Neural progenitor cell (in vitro differentiated cells): ENCODE results near the gene PPA2. TPM values are rescaled to one million over a fixed set of nuclear protein-coding genes. Genes with fewer than 3 reads are reported as not detected.

Experiments used
- DNase-seq: peaks from one replicate; pipeline ENCODE4 v3.0.0-alpha.2; 2016; ENCODE audit warnings: low spot score
- H2AFZ ChIP-seq: fragments of 200-600 bp; sonication (generic); replicated peaks from 2 replicates; pipeline ENCODE4 v1.6.1; 2016; ENCODE audit warnings: antibody characterized with exemption
- H3F3A ChIP-seq: fragments of 200-600 bp; sonication (generic); 2 replicates; pipeline ENCODE4 v1.6.1; 2016; ENCODE audit warnings: antibody characterized with exemption, low read depth
- H3K27ac ChIP-seq: fragments of 200-600 bp; sonication (generic); 2 replicates; pipeline ENCODE4 v1.5.1; 2016; ENCODE audit warnings: mild to moderate bottlenecking
- H3K27me3 ChIP-seq: fragments of 200-600 bp; sonication (generic); 2 replicates; pipeline ENCODE4 v1.6.1; 2016; ENCODE audit warnings: mild to moderate bottlenecking, moderate library complexity
- H3K36me3 ChIP-seq: fragments of 200-600 bp; sonication (generic); 2 replicates; pipeline ENCODE4 v1.5.1; 2016
- H3K4me1 ChIP-seq: fragments of 200-600 bp; sonication (generic); 2 replicates; pipeline ENCODE4 v1.6.1; 2016; ENCODE audit warnings: mixed run types
- H3K4me2 ChIP-seq: fragments of 200-600 bp; sonication (generic); 2 replicates; pipeline ENCODE4 v1.6.1; 2016
- H3K4me3 ChIP-seq: fragments of 200-600 bp; sonication (generic); 2 replicates; pipeline ENCODE4 v1.5.1; 2016
- H3K79me2 ChIP-seq: fragments of 200-600 bp; sonication (generic); 2 replicates; pipeline ENCODE4 v1.6.1; 2016; ENCODE audit warnings: low read depth
- H3K9ac ChIP-seq: fragments of 200-600 bp; sonication (generic); 2 replicates; pipeline ENCODE4 v1.6.1; 2016
- H3K9me3 ChIP-seq: fragments of 200-600 bp; sonication (generic); 2 replicates; pipeline ENCODE4 v1.5.1; 2016; ENCODE audit warnings: low read depth
- H4K20me1 ChIP-seq: fragments of 200-600 bp; sonication (generic); 2 replicates; pipeline ENCODE4 v1.6.1; 2016; ENCODE audit warnings: low read depth
- H3K27ac Mint-ChIP-seq: 3 replicates; pipeline ENCODE4 v1.8.0; 2021; ENCODE audit warnings: mixed read lengths
- H3K27me3 Mint-ChIP-seq: 2 replicates; pipeline ENCODE4 v1.8.0; 2022; ENCODE audit warnings: low read depth, mild to moderate bottlenecking, inconsistent platforms, moderate library complexity, mixed read lengths; ENCODE audit not compliant: insufficient read depth
- H3K36me3 Mint-ChIP-seq: 3 replicates; pipeline ENCODE4 v1.8.0; 2021; ENCODE audit warnings: mixed read lengths
- H3K4me1 Mint-ChIP-seq: 3 replicates; pipeline ENCODE4 v1.8.0; 2021; ENCODE audit warnings: mixed read lengths
- H3K4me3 Mint-ChIP-seq: 3 replicates; pipeline ENCODE4 v1.8.0; 2021; ENCODE audit warnings: mild to moderate bottlenecking, moderate library complexity, mixed read lengths
- H3K9me3 Mint-ChIP-seq: 3 replicates; pipeline ENCODE4 v1.8.0; 2020; ENCODE audit warnings: mixed read lengths
- EZH2 ChIP-seq: fragments of 200-600 bp; sonication (generic); IDR thresholded peaks from 2 replicates; pipeline ENCODE4 v1.6.1; 2017; ENCODE audit warnings: antibody characterized with exemption, mild to moderate bottlenecking, moderate library complexity
- EZH2phosphoT487 ChIP-seq: fragments of 200-600 bp; sonication (generic); IDR thresholded peaks from 2 replicates; pipeline ENCODE4 v1.6.1; 2017; ENCODE audit warnings: antibody characterized with exemption
- total RNA-seq: library from RNA; depleted of rRNA; stranded (reverse); fragments of >200 nt; gene quantifications from 2 replicates; pipeline ENCODE4 v1.2.3, GENCODE V29; 2015; ENCODE audit warnings: low replicate concordance
- TF ChIP-seq, protein P1 (sequence below): fragments of 200-600 bp; sonication (generic); IDR thresholded peaks from 2 replicates; pipeline ENCODE4 v1.5.1; 2017; ENCODE audit warnings: antibody characterized with exemption, mild to moderate bottlenecking

PPA2 gene
- total RNA-seq, 1 donor from 2014 or later: 237 TPM

DNA sequence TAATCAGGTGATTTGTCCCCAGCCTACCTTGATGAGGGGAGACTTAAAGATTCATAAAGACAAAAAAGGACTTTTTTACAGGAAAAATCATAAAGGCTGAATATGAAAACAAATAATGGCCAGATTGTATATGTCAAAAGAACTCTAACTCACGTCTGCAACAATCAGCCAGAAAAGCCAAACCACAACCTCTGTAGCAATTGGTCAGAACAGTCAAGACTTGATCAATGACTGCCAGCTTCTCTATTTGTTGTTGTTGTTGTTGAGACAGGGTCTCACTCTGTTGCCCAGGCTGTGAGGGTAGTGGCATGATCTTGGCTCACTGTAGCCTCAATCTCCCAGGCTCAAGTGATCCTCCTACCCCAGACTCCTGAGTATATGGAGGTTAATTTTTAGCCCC lies 35.9 kb upstream of the PPA2 start:
- no peak overlapping the region for H3K27ac Mint-ChIP-seq

DNA sequence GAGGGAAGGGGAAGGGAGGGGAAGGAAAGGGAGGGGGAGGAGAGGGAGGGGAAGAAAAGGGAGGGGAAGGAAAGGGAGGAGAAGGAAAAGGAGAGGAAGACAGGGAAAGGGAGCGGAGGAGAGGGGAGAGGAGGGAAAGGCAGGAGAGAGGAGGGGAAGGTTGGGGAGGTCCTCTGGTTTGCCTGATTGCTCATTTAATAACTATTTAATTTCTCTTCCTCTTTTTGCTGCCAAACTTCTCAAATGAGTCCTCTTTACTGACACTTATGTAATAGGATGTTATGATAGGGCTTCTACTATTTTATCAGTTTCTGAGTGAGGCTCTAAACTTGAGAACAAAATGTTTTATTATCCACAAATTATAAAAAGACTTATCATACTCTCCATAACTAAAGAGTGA lies 35.4 kb upstream of the PPA2 start:
- Histone ChIP-seq H2AFZ (no peak overlapping the region), H3K9me3 (no peaks in the 10 kb centered on the region), H3K9ac (no peak overlapping the region), H4K20me1 (no peaks in the 10 kb centered on the region), H3K27me3 (peaks cover 4% of the 10 kb centered on the region), H3K4me2 (no peak overlapping the region), H3K27ac (no peak overlapping the region), H3K4me3 (no peak overlapping the region), H3F3A (no peaks in the 10 kb centered on the region), H3K36me3 (no peaks in the 10 kb centered on the region), H3K4me1 (no peaks in the 10 kb centered on the region), H3K79me2 (no peaks in the 10 kb centered on the region)
- Mint-ChIP-seq H3K27ac (no peak overlapping the region), H3K4me3 (no peak overlapping the region), H3K27me3 (no peaks in the 10 kb centered on the region), H3K9me3 (peaks cover 11% of the 10 kb centered on the region), H3K4me1 (no peaks in the 10 kb centered on the region), H3K36me3 (no peaks in the 10 kb centered on the region)
- TF ChIP-seq EZH2phosphoT487 (no peak), EZH2 (no peak)
- TF ChIP-seq, protein P1, sequence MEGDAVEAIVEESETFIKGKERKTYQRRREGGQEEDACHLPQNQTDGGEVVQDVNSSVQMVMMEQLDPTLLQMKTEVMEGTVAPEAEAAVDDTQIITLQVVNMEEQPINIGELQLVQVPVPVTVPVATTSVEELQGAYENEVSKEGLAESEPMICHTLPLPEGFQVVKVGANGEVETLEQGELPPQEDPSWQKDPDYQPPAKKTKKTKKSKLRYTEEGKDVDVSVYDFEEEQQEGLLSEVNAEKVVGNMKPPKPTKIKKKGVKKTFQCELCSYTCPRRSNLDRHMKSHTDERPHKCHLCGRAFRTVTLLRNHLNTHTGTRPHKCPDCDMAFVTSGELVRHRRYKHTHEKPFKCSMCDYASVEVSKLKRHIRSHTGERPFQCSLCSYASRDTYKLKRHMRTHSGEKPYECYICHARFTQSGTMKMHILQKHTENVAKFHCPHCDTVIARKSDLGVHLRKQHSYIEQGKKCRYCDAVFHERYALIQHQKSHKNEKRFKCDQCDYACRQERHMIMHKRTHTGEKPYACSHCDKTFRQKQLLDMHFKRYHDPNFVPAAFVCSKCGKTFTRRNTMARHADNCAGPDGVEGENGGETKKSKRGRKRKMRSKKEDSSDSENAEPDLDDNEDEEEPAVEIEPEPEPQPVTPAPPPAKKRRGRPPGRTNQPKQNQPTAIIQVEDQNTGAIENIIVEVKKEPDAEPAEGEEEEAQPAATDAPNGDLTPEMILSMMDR: no peak
- no peak for DNase-seq

More for the DNA sequence above, 35.9 kb upstream of the PPA2 start:
- no peak overlapping the region for H3K4me3 ChIP-seq
- no peak overlapping the region for H3K4me2 ChIP-seq
- no peak overlapping the region for H3K4me3 Mint-ChIP-seq
- no peaks in the 10 kb centered on the region for H3K36me3 Mint-ChIP-seq
- no peaks in the 10 kb centered on the region for H3K36me3 ChIP-seq
- H3K27ac ChIP-seq: no peak overlapping the region
- no peaks in the 10 kb centered on the region for H3K4me1 Mint-ChIP-seq
- H3K27me3 ChIP-seq: peaks cover 4% of the 10 kb centered on the region
- peaks cover 11% of the 10 kb centered on the region for H3K9me3 Mint-ChIP-seq
- H3K4me1 ChIP-seq: no peaks in the 10 kb centered on the region
- DNase-seq: no peak
- no peaks in the 10 kb centered on the region for H3K27me3 Mint-ChIP-seq
- H2AFZ ChIP-seq: no peak overlapping the region
- no peaks in the 10 kb centered on the region for H3K79me2 ChIP-seq
- H3K9ac ChIP-seq: no peak overlapping the region
- H4K20me1 ChIP-seq: no peaks in the 10 kb centered on the region
- no peaks in the 10 kb centered on the region for H3F3A ChIP-seq
- no peaks in the 10 kb centered on the region for H3K9me3 ChIP-seq
- TF ChIP-seq, protein P1: no peak
- TF ChIP-seq EZH2 (no peak), EZH2phosphoT487 (no peak)

DNA sequence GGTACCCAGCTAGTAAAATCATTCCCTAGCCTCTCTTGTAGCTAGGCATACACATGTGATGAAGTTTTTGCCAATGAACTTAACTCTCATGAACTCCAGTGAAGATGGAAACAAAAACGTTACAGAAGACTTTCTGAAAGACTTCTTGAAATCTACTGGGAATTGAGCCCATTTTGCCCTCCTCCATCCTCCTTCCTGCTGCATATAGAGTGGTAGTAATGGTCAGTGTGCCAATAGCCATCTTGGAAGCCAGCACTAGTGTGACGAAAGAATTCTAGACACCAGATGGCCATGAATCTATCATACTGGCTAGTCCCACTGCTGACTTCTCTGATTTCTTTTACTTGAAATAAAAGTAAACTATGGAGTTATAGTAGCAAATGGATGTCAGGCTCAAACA lies 30.9 kb upstream of the PPA2 start:
- Histone ChIP-seq H3K27ac (no peak overlapping the region), H3K27me3 (peaks cover 4% of the 10 kb centered on the region), H3K9ac (no peak overlapping the region), H3K79me2 (no peaks in the 10 kb centered on the region), H3K4me1 (no peaks in the 10 kb centered on the region), H4K20me1 (no peaks in the 10 kb centered on the region), H3K36me3 (no peaks in the 10 kb centered on the region), H3K4me3 (no peak overlapping the region), H2AFZ (no peak overlapping the region), H3F3A (no peaks in the 10 kb centered on the region), H3K4me2 (no peak overlapping the region), H3K9me3 (no peaks in the 10 kb centered on the region)
- no peak for DNase-seq
- H3K4me3 Mint-ChIP-seq: no peak overlapping the region
- H3K27ac Mint-ChIP-seq: no peak overlapping the region
- peaks cover 2% of the 10 kb centered on the region for H3K27me3 Mint-ChIP-seq
- no peaks in the 10 kb centered on the region for H3K36me3 Mint-ChIP-seq
- no peaks in the 10 kb centered on the region for H3K9me3 Mint-ChIP-seq
- no peaks in the 10 kb centered on the region for H3K4me1 Mint-ChIP-seq
- TF ChIP-seq EZH2 (no peak), EZH2phosphoT487 (no peak)
- TF ChIP-seq, protein P1: no peak

DNA sequence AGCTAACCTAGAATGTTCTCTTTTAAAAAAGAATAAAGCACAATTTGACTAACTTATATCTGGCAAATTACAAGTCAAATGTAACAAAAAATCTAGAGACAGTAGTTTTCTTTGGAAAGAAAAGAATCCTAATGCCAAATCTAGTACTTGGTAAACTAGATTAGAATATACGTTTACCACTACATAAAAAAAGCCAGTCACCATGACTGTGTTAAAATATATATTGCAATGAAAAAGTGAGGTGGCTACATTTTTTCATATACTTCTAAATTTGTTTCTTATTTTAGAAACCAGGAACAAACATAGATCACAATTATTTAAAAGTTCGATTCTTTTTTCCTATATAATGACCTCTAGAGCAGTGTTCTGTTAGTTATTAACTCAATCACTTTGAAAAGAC lies 29.6 kb upstream of the PPA2 start:
- no peak for DNase-seq
- Histone ChIP-seq H3K27ac (no peak overlapping the region), H3K36me3 (no peaks in the 10 kb centered on the region), H3K4me2 (no peak overlapping the region), H4K20me1 (no peaks in the 10 kb centered on the region), H3K27me3 (peaks cover 4% of the 10 kb centered on the region), H3K79me2 (no peaks in the 10 kb centered on the region), H3K9ac (no peak overlapping the region), H3K9me3 (no peaks in the 10 kb centered on the region), H3F3A (no peaks in the 10 kb centered on the region), H3K4me1 (no peaks in the 10 kb centered on the region), H3K4me3 (no peak overlapping the region), H2AFZ (no peak overlapping the region)
- Mint-ChIP-seq H3K27ac (no peak overlapping the region), H3K27me3 (peaks cover 2% of the 10 kb centered on the region), H3K4me3 (no peak overlapping the region), H3K9me3 (no peaks in the 10 kb centered on the region), H3K4me1 (no peaks in the 10 kb centered on the region), H3K36me3 (no peaks in the 10 kb centered on the region)
- TF ChIP-seq, protein P1: no peak
- TF ChIP-seq EZH2phosphoT487 (no peak), EZH2 (no peak)
